HepG2 (cell line): ENCODE results near the gene SLC26A4.

Experiments
- ELF1 ChIP-seq: sonication (generic); formaldehyde crosslinking; IDR thresholded peaks from 2 replicates; pipeline ENCODE4 v1.4.0; 2020; ENCODE audit warnings: missing genetic modification reagents
- EZH2 ChIP-seq: conservative IDR thresholded peaks from 2 replicates; pipeline ENCODE4 v1.6.1; 2012; ENCODE audit warnings: mild to moderate bottlenecking, low read depth, low read length, moderate library complexity
- FIP1L1 ChIP-seq: fragments of 200-400 bp; formaldehyde crosslinking; IDR thresholded peaks from 2 replicates; pipeline ENCODE4 v1.6.1; 2018; ENCODE audit warnings: low read depth, mild to moderate bottlenecking, low read length, moderate library complexity, borderline replicate concordance; ENCODE audit not compliant: insufficient read depth
- FOSL1 ChIP-seq: sonication (generic); formaldehyde crosslinking; IDR thresholded peaks from 2 replicates; pipeline ENCODE4 v1.9.0; 2021; ENCODE audit warnings: missing genetic modification reagents, borderline replicate concordance
- POLR2A ChIP-seq, 2 experiments: IDR thresholded peaks; 2 replicates each; pipeline ENCODE4 v1.6.1; 2011; ENCODE audit warnings: low read depth in 2 of 2, low read length in 2 of 2, mild to moderate bottlenecking in 1 of 2, moderate library complexity in 1 of 2; ENCODE audit not compliant: insufficient read depth in 1 of 2
- PRPF4 ChIP-seq: fragments of 200-400 bp; formaldehyde crosslinking; IDR thresholded peaks from 2 replicates; pipeline ENCODE4 v1.6.1; 2016; ENCODE audit warnings: low read length, low read depth; ENCODE audit not compliant: poor library complexity, severe bottlenecking
- SMC3 ChIP-seq: IDR thresholded peaks from 2 replicates; pipeline ENCODE4 v1.6.1; 2011; ENCODE audit warnings: low read length, improper control_type of control experiment
- SYNCRIP ChIP-seq: fragments of 200-400 bp; formaldehyde crosslinking; IDR thresholded peaks from 2 replicates; pipeline ENCODE4 v1.6.1; 2018; ENCODE audit warnings: mild to moderate bottlenecking, low read depth, low read length; ENCODE audit not compliant: insufficient read depth
- ZNF253 ChIP-seq: sonication (generic); formaldehyde crosslinking; IDR thresholded peaks from 2 replicates; pipeline ENCODE4 v1.8.0; 2022; ENCODE audit warnings: mild to moderate bottlenecking, missing genetic modification reagents, borderline replicate concordance
- TF ChIP-seq, protein P1 (sequence below): sonication (generic); formaldehyde crosslinking; IDR thresholded peaks from 2 replicates; pipeline ENCODE4 v1.4.0; 2020; ENCODE audit warnings: missing genetic modification reagents
- TF ChIP-seq, protein P2 (sequence below): IDR thresholded peaks from 2 replicates; pipeline ENCODE4 v1.6.1; 2016

DNA sequence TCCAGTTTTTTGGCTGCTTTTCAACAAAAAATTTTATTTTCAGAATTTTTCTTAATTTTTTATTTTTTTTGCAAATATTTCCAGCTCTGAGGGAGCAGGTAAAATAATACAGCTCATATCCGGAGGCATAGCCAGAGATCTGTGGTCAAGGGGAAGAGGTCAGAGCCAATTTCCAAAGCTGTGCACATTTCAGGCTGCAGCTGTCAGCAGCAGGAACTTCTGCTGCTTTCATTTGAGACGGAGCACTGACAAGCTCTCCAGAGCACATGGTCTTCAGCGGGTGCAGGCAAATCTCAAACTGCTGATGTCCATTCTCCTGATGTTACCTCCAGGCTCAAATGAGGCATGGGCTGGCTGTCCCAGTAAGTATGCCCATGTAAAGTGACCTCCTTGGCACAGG is 31.1 kb downstream of the SLC26A4 start:
- TF ChIP-seq, protein P1, sequence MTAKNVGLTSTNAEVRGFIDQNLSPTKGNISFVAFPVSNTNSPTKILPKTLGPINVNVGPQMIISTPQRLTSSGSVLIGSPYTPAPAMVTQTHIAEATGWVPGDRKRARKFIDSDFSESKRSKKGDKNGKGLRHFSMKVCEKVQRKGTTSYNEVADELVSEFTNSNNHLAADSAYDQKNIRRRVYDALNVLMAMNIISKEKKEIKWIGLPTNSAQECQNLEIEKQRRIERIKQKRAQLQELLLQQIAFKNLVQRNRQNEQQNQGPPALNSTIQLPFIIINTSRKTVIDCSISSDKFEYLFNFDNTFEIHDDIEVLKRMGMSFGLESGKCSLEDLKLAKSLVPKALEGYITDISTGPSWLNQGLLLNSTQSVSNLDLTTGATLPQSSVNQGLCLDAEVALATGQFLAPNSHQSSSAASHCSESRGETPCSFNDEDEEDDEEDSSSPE (CRISPR knock-in tag), result no peak
- no peak for TF ChIP-seq FIP1L1
- no peak for TF ChIP-seq EZH2
- no peak for TF ChIP-seq ELF1 (CRISPR knock-in tag)
- TF ChIP-seq PRPF4, result no peak
- no peak for TF ChIP-seq FOSL1 (CRISPR knock-in tag)
- TF ChIP-seq SYNCRIP, result no peak
- TF ChIP-seq POLR2A (IDR thresholded peaks at IDR 0.05; ENCODE audit: insufficient read depth in 1 of 2, low read depth in 2 of 2, low read length in 2 of 2), result no peak
- TF ChIP-seq, protein P2, sequence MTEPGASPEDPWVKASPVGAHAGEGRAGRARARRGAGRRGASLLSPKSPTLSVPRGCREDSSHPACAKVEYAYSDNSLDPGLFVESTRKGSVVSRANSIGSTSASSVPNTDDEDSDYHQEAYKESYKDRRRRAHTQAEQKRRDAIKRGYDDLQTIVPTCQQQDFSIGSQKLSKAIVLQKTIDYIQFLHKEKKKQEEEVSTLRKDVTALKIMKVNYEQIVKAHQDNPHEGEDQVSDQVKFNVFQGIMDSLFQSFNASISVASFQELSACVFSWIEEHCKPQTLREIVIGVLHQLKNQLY, result no peak
- TF ChIP-seq ZNF253 (CRISPR knock-in tag), result no peak
- TF ChIP-seq SMC3, result no peak
